CD4-positive, alpha-beta T cell (primary cell): ENCODE measurements around the gene HDAC7. TPM values are rescaled to one million over a fixed set of nuclear protein-coding genes. Genes with fewer than 3 reads are reported as not detected.

Source experiments
- ATAC-seq: fragments of 200-7000 bp; cut with Tn5 transposase; one replicate; pipeline ENCODE4 v1.10.0; 2022; ENCODE audit warnings: mild to moderate bottlenecking; ENCODE audit not compliant: poor library complexity
- CTCF ChIA-PET: fragments of 350-600 bp; sonication (Branson Sonifier 250); formaldehyde crosslinking; loops from one replicate; lab custom pipeline; 2021; ENCODE audit warnings: antibody characterized with exemption, inconsistent platforms; lab: Charles Lee
- POLR2A ChIA-PET: fragments of 350-600 bp; sonication (Branson Sonifier 250); formaldehyde crosslinking; loops from one replicate; lab custom pipeline; 2021; ENCODE audit warnings: antibody characterized with exemption, inconsistent platforms; lab: Charles Lee
- DNase-seq, 14 experiments: peaks; one replicate each; pipeline ENCODE4 v3.0.0-alpha.2; 2013 to 2020; ENCODE audit warnings: mixed read lengths in 2 of 14
- H3K27ac ChIP-seq, 2 donors: one replicate each; pipeline versions ENCODE4 v1.5.1 to v1.7.0; 2013; ENCODE audit warnings: low read length in 2 of 2, low read depth in 1 of 2, mild to moderate bottlenecking in 1 of 2
- H3K27me3 ChIP-seq, 2 experiments: 1 replicate in 1 of 2; 2 replicates in 1 of 2; pipeline versions ENCODE4 v1.6.1 to v1.7.0; 2013; ENCODE audit warnings: low read length in 2 of 2, control low read depth in 1 of 2, mild to moderate bottlenecking in 1 of 2, moderate library complexity in 1 of 2; ENCODE audit not compliant: insufficient read depth in 2 of 2, control insufficient read depth in 1 of 2
- H3K36me3 ChIP-seq: one replicate; pipeline ENCODE4 v1.6.1; 2013; ENCODE audit warnings: low read length, control low read depth; ENCODE audit not compliant: insufficient read depth
- H3K4me1 ChIP-seq: one replicate; pipeline ENCODE4 v1.6.1; 2013; ENCODE audit warnings: low read length, control low read depth; ENCODE audit not compliant: insufficient read depth
- H3K4me3 ChIP-seq: one replicate; pipeline ENCODE4 v1.5.1; 2013; ENCODE audit warnings: mild to moderate bottlenecking, low read length, moderate library complexity
- H3K9me3 ChIP-seq, 2 experiments: 1 replicate in 1 of 2; 2 replicates in 1 of 2; pipeline versions ENCODE4 v1.6.1 to v1.7.0; 2013; ENCODE audit warnings: low read length in 2 of 2, mild to moderate bottlenecking in 2 of 2, control low read depth in 1 of 2, moderate library complexity in 1 of 2; ENCODE audit not compliant: control insufficient read depth in 1 of 2, insufficient read depth in 1 of 2
- H3K27ac Mint-ChIP-seq: one replicate; pipeline ENCODE4 v1.8.0; 2020; ENCODE audit warnings: mixed read lengths
- H3K27me3 Mint-ChIP-seq: one replicate; pipeline ENCODE4 v1.8.0; 2021; ENCODE audit warnings: mixed read lengths
- H3K36me3 Mint-ChIP-seq: one replicate; pipeline ENCODE4 v1.8.0; 2021; ENCODE audit warnings: low read depth, mixed read lengths
- H3K4me1 Mint-ChIP-seq: one replicate; pipeline ENCODE4 v1.8.0; 2021; ENCODE audit warnings: low read depth, mixed read lengths
- H3K4me3 Mint-ChIP-seq: one replicate; pipeline ENCODE4 v1.8.0; 2020; ENCODE audit warnings: mild to moderate bottlenecking, mixed read lengths
- H3K9me3 Mint-ChIP-seq: one replicate; pipeline ENCODE4 v1.8.0; 2020; ENCODE audit warnings: mixed read lengths
- CTCF ChIP-seq: fragments of 200-600 bp; IDR thresholded peaks from one replicate; pipeline ENCODE4 v1.8.0; 2022; ENCODE audit warnings: antibody characterized with exemption, mild to moderate bottlenecking
- intact Hi-C, 2 experiments: fragments of 100-400 bp; cut with DNase I in 1 of 2; cut with micrococcal nuclease in 1 of 2; formaldehyde crosslinking; loops; one replicate each; pipeline versions ENCODE4 v1.15.1 to v1.9.0; 2023 to 2025; cut with DNase I, micrococcal nuclease
- total RNA-seq, 174 experiments: library from RNA in 2 of 174; stranded (reverse) in 2 of 174; gene quantifications; one replicate each; pipeline ENCODE4 v1.2.3 and lab custom pipeline; 2021 to 2026

HDAC7 gene
- total RNA-seq, 2 experiments from 2014 or later: 116 to 122 TPM

DNA sequence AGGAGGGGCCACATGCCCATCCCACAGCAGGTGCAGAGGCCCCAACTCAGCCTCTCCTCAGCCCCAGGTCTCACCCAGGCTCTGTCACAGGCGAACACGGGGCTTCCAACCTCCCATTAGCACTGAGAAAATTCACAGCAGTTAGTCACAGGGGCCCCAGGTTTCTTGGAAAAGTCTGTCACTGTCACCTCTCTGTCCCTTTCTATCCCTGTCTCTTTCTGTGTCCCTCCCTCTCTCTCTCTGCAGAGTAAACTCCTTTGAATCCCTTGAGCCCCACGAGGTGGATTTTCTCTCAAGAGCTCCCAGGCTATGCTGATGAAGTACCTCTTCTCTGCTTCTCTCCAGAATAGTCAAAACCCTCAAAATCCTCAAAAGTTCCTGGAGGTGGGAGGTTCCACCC, 80.4 kb downstream of the HDAC7 start:
- DNase-seq (no peak), ATAC-seq (no peak)
- H3K9me3 Mint-ChIP-seq: no peaks in the 10 kb centered on the region
- H3K4me1 Mint-ChIP-seq: peaks cover 42% of the 10 kb centered on the region
- no peak overlapping the region for H3K4me3 Mint-ChIP-seq
- CTCF ChIA-PET: no interaction called here
- POLR2A ChIA-PET: interaction anchor here (2.0 kb wide), 1 partner anchor 20 kb away, joined by 8 read pairs; the partner anchor contains the start of gene RAPGEF3
- Histone ChIP-seq H3K27me3 (no peaks in the 10 kb centered on the region), H3K27ac (no peak overlapping the region), H3K36me3 (no peaks in the 10 kb centered on the region), H3K9me3 (no peaks in the 10 kb centered on the region), H3K4me3 (no peak overlapping the region), H3K4me1 (peaks cover 45% of the 10 kb centered on the region)
- TF ChIP-seq CTCF: no peak
- H3K36me3 Mint-ChIP-seq: no peaks in the 10 kb centered on the region
- H3K27me3 Mint-ChIP-seq: no peaks in the 10 kb centered on the region
- no peak overlapping the region for H3K27ac Mint-ChIP-seq
- intact Hi-C loops: no loop called here

DNA sequence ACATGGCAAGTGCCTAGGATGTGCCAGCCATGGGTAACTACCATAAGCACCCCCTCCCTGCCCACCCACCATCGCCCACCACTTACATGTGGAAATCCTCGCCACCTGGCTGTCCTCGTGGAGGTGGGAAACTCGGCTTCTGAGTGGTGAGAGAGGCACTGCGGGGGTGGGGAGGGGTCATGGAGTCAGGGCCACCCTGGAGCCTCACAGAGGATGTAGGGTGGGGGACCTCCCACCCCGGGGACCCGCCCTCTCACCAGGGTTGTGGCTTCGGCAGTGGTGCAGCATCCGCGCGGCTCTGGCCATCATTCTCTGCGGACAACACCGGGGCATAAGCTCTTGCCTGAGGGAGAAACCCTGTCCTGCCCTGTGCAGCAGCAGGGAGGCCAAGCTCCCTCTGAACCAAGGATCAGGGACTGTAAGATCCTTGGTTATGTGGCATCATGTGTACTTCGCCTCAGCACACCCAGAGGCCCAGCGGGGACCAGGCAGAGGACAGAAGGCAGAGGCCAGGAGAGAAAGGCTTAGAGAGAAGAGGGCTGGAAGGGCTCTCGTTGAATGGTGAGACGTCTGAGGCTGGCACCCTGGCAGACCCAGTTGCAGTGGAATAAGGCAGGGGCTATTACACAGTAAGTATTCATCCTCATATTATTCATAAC, 81.6 kb downstream of the HDAC7 start:
- no peaks in the 10 kb centered on the region for H3K9me3 Mint-ChIP-seq
- ATAC-seq (no peak), DNase-seq (no peak)
- no peak for TF ChIP-seq CTCF
- H3K27ac Mint-ChIP-seq: no peak overlapping the region
- no peak overlapping the region for H3K4me3 Mint-ChIP-seq
- peaks cover 40% of the 10 kb centered on the region for H3K4me1 Mint-ChIP-seq
- no peak overlapping the region for H3K27ac ChIP-seq
- no peaks in the 10 kb centered on the region for H3K9me3 ChIP-seq
- ChIA-PET POLR2A (no interaction called here), CTCF (no interaction called here)
- H3K27me3 Mint-ChIP-seq: no peaks in the 10 kb centered on the region
- H3K4me3 ChIP-seq: no peak overlapping the region
- H3K36me3 ChIP-seq: no peaks in the 10 kb centered on the region
- H3K27me3 ChIP-seq: no peaks in the 10 kb centered on the region
- intact Hi-C loops: no loop called here
- no peaks in the 10 kb centered on the region for H3K36me3 Mint-ChIP-seq
- H3K4me1 ChIP-seq: peaks cover 40% of the 10 kb centered on the region

GRCh38 chr12:47736877-47737676, 82.6 kb downstream of the HDAC7 start:
- no peaks in the 10 kb centered on the region for H3K9me3 Mint-ChIP-seq
- no peaks in the 10 kb centered on the region for H3K27me3 Mint-ChIP-seq
- no peak overlapping the region for H3K4me3 ChIP-seq
- TF ChIP-seq CTCF: no peak
- no peak for ATAC-seq
- H3K36me3 Mint-ChIP-seq: no peaks in the 10 kb centered on the region
- intact Hi-C loops: no loop called here
- CTCF ChIA-PET: interaction anchor here (1.3 kb wide), 1 partner anchor 22 kb away, joined by 3 read pairs; no protein-coding TSS in a partner anchor
- no peaks in the 10 kb centered on the region for H3K9me3 ChIP-seq
- no peaks in the 10 kb centered on the region for H3K36me3 ChIP-seq
- H3K27ac ChIP-seq: no peak overlapping the region
- H3K4me1 ChIP-seq: peaks cover 34% of the 10 kb centered on the region
- no peak overlapping the region for H3K4me3 Mint-ChIP-seq
- H3K27ac Mint-ChIP-seq: no peak overlapping the region
- POLR2A ChIA-PET: no interaction called here
- DNase-seq: no peak
- peaks cover 30% of the 10 kb centered on the region for H3K4me1 Mint-ChIP-seq
- no peaks in the 10 kb centered on the region for H3K27me3 ChIP-seq
